Right cardiac atrium (tissue), 5 donors: ENCODE measurements around the gene SCN4A. TPM values are rescaled to one million over a fixed set of nuclear protein-coding genes. Genes with fewer than 3 reads are reported as not detected.

ENCODE experiments used
- ATAC-seq, 2 donors: fragments of 200-7000 bp; cut with Tn5 transposase; one replicate each; pipeline versions ENCODE4 v1.8.0 to v1.9.1; 2020; ENCODE audit warnings: moderate library complexity in 2 of 2, mild to moderate bottlenecking in 1 of 2
- DNase-seq, 3 donors: peaks; one replicate each; pipeline ENCODE4 v3.0.0-alpha.2; 2020
- H3K27ac ChIP-seq: one replicate; pipeline ENCODE4 v1.5.1; 2013; ENCODE audit warnings: mild to moderate bottlenecking, low read length, control low read depth, moderate library complexity
- H3K27me3 ChIP-seq: one replicate; pipeline ENCODE4 v1.6.1; 2013; ENCODE audit not compliant: control insufficient read depth, insufficient read depth
- H3K4me1 ChIP-seq: one replicate; pipeline ENCODE4 v1.6.1; 2013; ENCODE audit warnings: low read length; ENCODE audit not compliant: control insufficient read depth, insufficient read depth
- H3K4me3 ChIP-seq: one replicate; pipeline ENCODE4 v1.5.1; 2013; ENCODE audit warnings: low read length, control low read depth
- H3K9me3 ChIP-seq: one replicate; pipeline ENCODE4 v1.6.1; 2013; ENCODE audit warnings: low read length; ENCODE audit not compliant: control insufficient read depth
- whole genome bisulfite sequencing: extraction: QIAGEN DNeasy Blood & Tissue Kit; methylation state at CpG from one replicate; pipeline ENCODE4 v1.1.7; 2013; 5-methylcytosine and 5-hydroxymethylcytosine counted together
- intact Hi-C, 4 donors: fragments of 100-400 bp; cut with DNase I; formaldehyde crosslinking; loops; one replicate each; pipeline versions ENCODE4 v1.11.0 to v1.14.0; 2022 to 2023
- polyA plus RNA-seq: library from polyadenylated mRNA; stranded (reverse); fragments of 200-250 nt; gene quantifications from one replicate; pipeline ENCODE4 v1.2.3, GENCODE V29; 2013
- total RNA-seq, 4 donors: library from RNA; stranded (reverse); fragmentation: NEBNext Ultra II Directional; extraction: Animal tissue kit (Norgen Biotek cat#: 25700); gene quantifications; one replicate each; pipeline ENCODE4 v1.2.1, GENCODE V29; 2021
- donor health status: healthy with polysubstance abuse.
- donor health status: DM: no; HTN: yes; CAD: no.
- donor health status: DM: no; HTN: no; CAD: no.
- donor health status: DM: no; HTN: yes; CAD: no; lungs with severe emphysema.
- donor health status: DM: yes; HTN: yes; CAD: no.

Gene SCN4A
- total and polyA plus RNA-seq, 5 donors, result 1.6 to 5.8 (median 2.5) TPM

DNA sequence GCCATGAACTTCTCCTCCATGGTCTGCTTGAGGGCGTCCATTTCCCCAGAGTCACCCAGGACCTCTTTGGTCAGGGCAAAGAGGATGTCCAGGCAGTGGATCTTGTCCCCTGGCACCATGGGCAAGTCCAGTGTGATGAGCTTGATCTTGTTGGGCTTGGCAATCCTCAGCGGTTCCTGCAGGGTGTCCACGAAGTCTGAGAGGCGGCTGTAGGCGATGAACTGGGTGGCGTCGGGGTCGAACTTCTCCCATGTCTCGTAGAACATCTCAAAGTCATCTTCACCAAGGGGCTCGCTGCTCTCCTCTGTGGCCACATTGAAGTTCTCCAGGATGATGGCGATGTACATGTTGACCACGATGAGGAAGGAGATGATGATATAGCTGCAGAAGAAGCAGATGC, 31.6 kb downstream of the SCN4A start:
- no peak for DNase-seq
- Histone ChIP-seq H3K27ac (no peak overlapping the region), H3K27me3 (no peaks in the 10 kb centered on the region), H3K4me3 (no peak overlapping the region), H3K9me3 (no peaks in the 10 kb centered on the region), H3K4me1 (no peaks in the 10 kb centered on the region)
- WGBS, result 96% methylated on average over 12 of the region's 12 CpGs
- no peak for ATAC-seq
- intact Hi-C loops, result no loop called here

DNA sequence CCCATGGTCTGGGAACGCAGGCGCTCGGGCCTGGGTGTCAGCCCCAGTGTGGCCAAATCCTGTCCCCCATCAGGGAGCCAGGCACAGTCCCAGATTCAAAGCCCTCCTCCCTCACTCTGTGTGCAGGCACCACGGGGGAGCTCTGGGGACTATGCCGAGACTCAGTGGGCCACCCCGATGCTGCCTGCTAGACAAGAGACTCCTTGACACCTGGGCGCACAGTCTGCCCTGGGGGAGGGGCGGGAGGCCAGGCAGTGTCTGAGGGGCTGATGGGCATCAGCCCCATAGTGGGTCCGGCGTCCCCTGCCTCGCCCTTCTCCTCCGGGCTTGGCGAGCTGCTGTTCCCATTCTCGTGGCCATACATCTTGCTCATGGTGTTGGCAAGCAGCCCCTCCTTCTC, 32.1 kb downstream of the SCN4A start:
- Histone ChIP-seq H3K9me3 (no peaks in the 10 kb centered on the region), H3K4me1 (no peaks in the 10 kb centered on the region), H3K4me3 (no peak overlapping the region), H3K27me3 (no peaks in the 10 kb centered on the region), H3K27ac (no peak overlapping the region)
- intact Hi-C loops, result no loop called here
- peak in 1 of 3 donors; percentile 50 for DNase-seq
- peak in 1 of 2 donors; percentile 13 for ATAC-seq
- 96% methylated on average over 14 of the region's 14 CpGs for WGBS

DNA sequence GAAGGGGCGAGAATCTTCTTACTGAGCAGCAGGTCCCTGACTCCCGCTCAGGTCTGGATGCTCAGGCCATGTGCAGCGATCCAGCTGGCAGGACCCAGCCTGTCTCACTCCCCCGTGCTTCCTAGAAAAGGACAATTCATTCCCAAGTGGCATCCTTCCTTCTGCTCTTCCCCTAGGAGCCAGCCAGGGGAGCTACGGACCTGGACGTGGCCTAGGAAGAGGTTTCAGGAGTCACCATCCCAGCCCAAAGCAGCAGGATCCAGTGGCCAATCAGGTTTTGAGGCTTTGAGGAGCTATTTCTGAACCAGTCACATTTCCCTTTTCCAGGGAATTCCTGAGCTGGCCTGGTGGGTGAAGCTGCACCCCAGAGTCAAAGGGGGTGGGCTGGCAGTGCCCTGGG, 32.8 kb downstream of the SCN4A start:
- H3K27ac ChIP-seq, result no peak overlapping the region
- 68% methylated on average over 6 of the region's 6 CpGs for WGBS
- DNase-seq, result peak in 1 of 3 donors; percentile 28

DNA sequence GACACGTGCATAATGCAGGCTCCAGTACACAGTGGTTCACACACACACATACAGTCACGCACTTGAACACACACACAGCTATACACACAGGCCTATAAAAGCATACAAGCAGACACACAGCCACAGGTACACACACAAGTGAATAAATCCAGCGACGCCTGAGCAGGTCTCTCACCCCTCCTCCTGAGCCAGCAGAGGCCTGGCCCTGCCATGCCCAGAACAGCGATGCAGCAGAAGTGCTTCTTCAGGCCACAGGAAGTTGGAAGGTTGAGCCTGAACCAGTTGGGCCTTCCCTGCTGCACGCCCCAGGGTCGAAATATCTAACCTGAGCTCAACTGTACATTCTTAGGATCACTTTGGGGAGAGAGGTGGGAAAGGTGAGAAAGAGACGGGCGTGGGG, 33.3 kb downstream of the SCN4A start:
- ATAC-seq, result no peak
- Histone ChIP-seq H3K4me3 (no peak overlapping the region), H3K4me1 (no peaks in the 10 kb centered on the region), H3K27ac (no peak overlapping the region), H3K27me3 (no peaks in the 10 kb centered on the region), H3K9me3 (no peaks in the 10 kb centered on the region)
- intact Hi-C loops, result no loop called here
- WGBS, result 92% methylated on average over 9 of the region's 9 CpGs
- peak in 1 of 3 donors; percentile 28 for DNase-seq

More for the DNA sequence above, 32.8 kb downstream of the SCN4A start:
- intact Hi-C loops, result no loop called here
- H3K4me3 ChIP-seq, result no peak overlapping the region
- no peaks in the 10 kb centered on the region for H3K9me3 ChIP-seq
- no peaks in the 10 kb centered on the region for H3K27me3 ChIP-seq
- H3K4me1 ChIP-seq, result no peaks in the 10 kb centered on the region
- no peak for ATAC-seq

DNA sequence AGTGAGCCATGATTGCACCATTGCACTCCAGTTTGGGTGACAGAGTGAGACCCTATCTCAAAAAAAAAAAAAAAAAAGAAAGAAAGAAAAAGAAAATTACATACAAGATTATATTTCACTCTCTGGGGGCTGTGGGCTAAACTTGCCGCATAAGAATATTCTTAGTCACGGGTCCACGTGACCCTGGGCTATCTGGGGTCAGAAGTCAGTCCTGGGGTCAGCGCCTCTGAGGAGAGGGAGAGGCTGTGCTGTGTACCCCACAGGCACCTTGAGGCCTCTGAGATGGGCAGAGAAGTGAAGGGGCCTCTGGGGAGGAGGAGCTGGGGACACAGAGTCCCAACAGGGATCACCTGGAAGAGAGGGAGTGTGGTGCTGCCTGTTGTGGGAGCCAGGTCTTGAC, 34.8 kb downstream of the SCN4A start:
- Histone ChIP-seq H3K9me3 (no peaks in the 10 kb centered on the region), H3K27ac (no peak overlapping the region), H3K4me1 (no peaks in the 10 kb centered on the region), H3K27me3 (no peaks in the 10 kb centered on the region), H3K4me3 (no peak overlapping the region)
- peak in 1 of 3 donors; percentile 40 for DNase-seq
- intact Hi-C loops, result no loop called here
- ATAC-seq, result peak in 1 of 2 donors; percentile 6
- WGBS, result 84% methylated on average over 4 of the region's 4 CpGs

DNA sequence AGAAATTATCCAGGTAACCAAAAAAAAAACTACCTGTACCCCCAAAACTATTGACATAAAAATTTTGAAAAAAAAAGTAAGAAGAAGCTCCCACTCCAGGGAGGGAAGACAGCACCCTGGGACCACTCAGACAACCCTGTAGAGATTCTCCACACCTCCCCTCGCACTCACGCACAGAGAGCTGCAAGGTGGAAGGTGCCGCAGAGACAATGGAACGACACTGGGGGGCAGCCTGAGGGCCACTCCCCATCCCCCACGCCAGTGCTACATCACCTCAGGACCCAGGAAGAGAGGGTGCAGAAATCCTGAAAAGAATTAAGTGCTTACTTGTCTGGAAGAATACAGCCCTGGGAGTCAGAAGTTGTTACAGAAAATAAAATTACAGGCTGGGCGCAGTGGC, 35.4 kb downstream of the SCN4A start:
- 86% methylated on average over 6 of the region's 6 CpGs for WGBS
- intact Hi-C loops, result no loop called here
- ATAC-seq, result no peak

DNA sequence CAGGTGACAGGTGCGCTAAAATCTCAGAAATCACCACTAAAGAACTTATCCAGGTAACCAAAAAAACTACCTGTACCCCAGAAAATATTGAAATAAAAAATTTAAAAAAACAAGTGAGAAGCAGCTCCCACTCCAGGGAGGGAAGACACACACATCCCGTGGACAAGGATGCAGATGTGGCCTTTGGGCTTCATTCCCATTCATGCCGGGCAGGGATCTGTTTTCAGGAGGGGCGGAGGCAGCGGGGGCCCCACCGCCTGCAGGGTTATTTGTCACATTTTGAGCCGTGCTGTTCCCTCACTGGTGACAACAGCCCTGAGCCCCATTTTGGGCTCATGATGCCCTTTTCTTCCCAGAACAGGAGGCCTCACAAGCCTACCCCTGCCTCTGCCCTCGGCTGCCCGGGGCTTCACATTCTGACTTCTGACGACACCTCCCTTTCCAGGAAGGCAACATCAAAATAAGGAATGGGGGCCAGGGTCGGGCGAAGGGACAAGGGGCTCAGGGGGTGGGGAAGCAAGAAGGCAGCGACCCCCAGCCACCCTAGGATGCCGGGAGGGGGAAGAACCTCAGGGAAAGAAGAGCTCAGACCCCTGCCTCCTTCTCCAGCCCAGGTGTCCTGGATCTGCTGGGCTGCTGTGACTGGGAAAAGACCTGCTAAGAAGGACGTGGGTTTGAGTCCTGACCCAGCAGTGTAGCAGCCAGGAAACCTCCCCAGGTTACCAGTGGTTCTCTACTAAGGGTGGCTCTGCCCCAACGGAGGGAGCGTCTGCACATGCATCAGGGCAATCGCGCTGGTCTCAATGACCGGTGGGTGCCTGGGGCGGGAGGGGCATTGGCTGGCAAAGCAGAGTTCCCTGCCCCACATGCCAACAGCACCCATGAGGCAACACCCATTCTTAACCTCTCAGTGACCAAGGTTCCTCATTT, 38.3 kb downstream of the SCN4A start:
- Histone ChIP-seq H3K4me1 (no peaks in the 10 kb centered on the region), H3K4me3 (no peak overlapping the region), H3K27ac (no peak overlapping the region), H3K27me3 (no peaks in the 10 kb centered on the region), H3K9me3 (no peaks in the 10 kb centered on the region)
- intact Hi-C loops, result no loop called here
- WGBS, result 81% methylated on average over 21 of the region's 21 CpGs
- ATAC-seq, result no peak
- DNase-seq, result peak in 1 of 3 donors; percentile 34

More for the DNA sequence above, 35.4 kb downstream of the SCN4A start:
- H3K4me3 ChIP-seq, result no peak overlapping the region
- no peak overlapping the region for H3K27ac ChIP-seq
- H3K27me3 ChIP-seq, result no peaks in the 10 kb centered on the region
- H3K9me3 ChIP-seq, result no peaks in the 10 kb centered on the region
- no peaks in the 10 kb centered on the region for H3K4me1 ChIP-seq
- peak in 1 of 3 donors; percentile 6 for DNase-seq

DNA sequence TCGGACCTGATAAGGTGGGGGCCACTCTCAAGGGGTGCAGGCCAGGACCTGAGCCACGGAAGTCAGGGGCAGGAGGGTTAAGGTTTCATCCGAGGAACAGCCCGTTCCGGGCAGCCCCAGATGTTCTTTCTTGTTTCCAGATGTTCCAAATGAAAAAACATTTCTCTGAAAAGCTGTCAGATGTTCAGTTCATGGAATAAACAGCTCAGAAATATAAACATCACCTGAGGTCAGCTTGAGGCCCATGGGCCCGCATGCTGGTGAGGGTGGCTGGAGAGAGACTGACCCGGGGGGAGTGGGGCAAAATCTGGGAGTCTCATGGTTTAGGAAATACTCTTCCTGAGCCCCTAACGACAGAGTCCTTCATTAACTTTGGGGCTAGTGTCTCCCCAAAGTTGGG, 39.1 kb downstream of the SCN4A start:
- intact Hi-C loops, result no loop called here
- peak in 1 of 3 donors; percentile 16 for DNase-seq
- WGBS, result 89% methylated on average over 8 of the region's 8 CpGs
- H3K9me3 ChIP-seq, result no peaks in the 10 kb centered on the region
- ATAC-seq, result no peak
- H3K27ac ChIP-seq, result no peak overlapping the region
- no peaks in the 10 kb centered on the region for H3K4me1 ChIP-seq
- H3K4me3 ChIP-seq, result no peak overlapping the region
- H3K27me3 ChIP-seq, result no peaks in the 10 kb centered on the region

DNA sequence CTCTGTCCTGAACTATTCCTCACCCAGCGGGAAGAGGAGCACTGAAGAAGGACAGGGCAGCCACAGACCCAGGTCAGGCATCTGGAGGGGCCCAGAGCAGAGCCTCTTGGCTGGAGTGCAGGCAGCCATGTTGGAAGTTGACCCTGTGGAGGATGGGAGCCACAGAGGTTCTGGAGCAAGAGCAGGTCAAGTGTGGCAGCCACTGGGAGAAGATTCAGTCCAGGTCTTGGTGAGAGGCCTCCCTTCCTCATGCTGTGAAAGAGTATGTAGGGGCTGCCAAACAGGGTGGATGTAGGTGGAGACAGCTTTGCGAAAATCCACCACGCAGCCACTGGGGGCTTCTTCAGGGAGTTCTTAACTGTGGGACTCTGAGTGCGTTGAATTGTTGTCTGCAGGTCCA, 40.0 kb downstream of the SCN4A start:
- H3K4me3 ChIP-seq, result no peak overlapping the region
- DNase-seq, result peak in 1 of 3 donors; percentile 14

DNA sequence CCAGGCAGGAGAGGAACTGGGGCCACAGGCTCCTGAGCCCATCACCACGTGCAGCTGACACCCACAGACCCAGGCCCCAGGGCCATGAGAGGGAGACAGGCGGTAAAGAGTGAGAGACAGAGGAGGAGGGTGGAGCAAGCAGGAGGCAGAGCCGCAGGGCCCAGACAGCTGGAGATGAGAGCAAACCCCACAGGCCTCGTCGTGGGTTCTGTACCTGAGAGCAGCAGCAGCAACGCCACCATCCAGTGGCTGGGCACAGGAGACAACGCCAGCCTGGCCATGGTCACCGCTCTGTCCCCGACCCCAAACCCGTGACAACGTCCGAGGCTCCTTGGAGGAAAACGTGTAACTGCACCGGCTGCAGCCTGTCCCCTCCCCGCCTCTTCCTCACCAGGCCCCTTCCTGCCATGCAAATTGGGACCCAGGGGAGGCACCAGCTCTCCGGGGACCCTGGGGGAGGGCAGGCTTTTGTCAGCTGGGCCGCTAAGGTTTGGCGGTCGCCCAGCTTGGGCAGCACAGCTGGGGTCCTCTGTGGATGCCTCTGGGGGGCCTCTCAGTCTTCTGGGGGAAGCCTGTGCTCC, 40.6 kb downstream of the SCN4A start, which contains the start of gene CD79B:
Gene CD79B (minus strand): TSS at position 351 of the 581 bp plus-strand sequence. CDS start 70 bp downstream, at position 281.
- H3K4me3 ChIP-seq, result no peak within 1 kb of the TSS
- no peaks in the 10 kb centered on the region for H3K4me1 ChIP-seq
- H3K9me3 ChIP-seq, result no peaks in the 10 kb centered on the region
- H3K27me3 ChIP-seq, result no peaks in the 10 kb centered on the region
- 56% methylated on average over 19 of the region's 19 CpGs for WGBS
- peak in 2 of 3 donors; percentile 15 to 61 for DNase-seq
- intact Hi-C loops, result no loop called here
- no peak for ATAC-seq
- H3K27ac ChIP-seq, result no peak within 1 kb of the TSS

More for the DNA sequence above, 40.0 kb downstream of the SCN4A start:
- no peaks in the 10 kb centered on the region for H3K9me3 ChIP-seq
- no peak for ATAC-seq
- 90% methylated on average over 4 of the region's 4 CpGs for WGBS
- intact Hi-C loops, result no loop called here
- H3K27me3 ChIP-seq, result no peaks in the 10 kb centered on the region
- H3K27ac ChIP-seq, result no peak overlapping the region
- no peaks in the 10 kb centered on the region for H3K4me1 ChIP-seq

DNA sequence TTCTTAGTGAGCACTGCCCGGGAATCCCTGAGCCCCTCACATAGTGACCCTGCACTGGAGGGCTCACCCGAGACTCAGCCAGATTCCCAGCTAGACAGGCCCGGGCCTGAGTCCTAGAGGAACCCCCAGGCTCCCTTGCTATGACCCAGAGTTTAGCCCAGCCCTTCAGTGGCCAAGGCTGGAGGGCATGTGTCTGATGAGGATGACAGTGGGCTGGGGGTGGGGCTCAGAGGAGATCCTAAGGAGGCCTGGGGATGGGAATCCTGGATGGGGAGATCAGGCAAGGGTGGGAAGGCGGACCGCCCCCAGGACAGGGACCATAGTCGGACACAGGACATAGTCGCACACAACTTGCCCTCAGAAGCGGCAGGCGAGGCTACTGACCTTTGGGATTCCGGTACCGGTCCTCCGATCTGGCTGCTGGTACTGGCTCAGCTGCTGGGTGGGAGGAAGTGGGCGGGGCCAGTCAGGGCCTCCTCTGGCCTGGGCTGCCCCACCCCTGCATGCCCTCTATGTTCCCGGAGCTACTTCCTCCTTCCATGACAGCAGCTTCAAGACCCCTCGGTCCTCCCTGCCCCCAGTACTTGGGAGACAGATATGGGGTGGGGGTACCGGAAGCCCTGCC, 41.7 kb downstream of the SCN4A start:
- H3K27ac ChIP-seq, result no peak overlapping the region

More for the DNA sequence above, 41.7 kb downstream of the SCN4A start:
- ATAC-seq, result peak; percentile 81 to 91
- WGBS, result 51% methylated on average over 16 of the region's 16 CpGs
- Histone ChIP-seq H3K27me3 (no peaks in the 10 kb centered on the region), H3K9me3 (no peaks in the 10 kb centered on the region), H3K4me1 (no peaks in the 10 kb centered on the region), H3K4me3 (no peak overlapping the region)
- intact Hi-C loops, result no loop called here
- peak; percentile 83 to 93 (median 92) for DNase-seq
